Prostate gland (tissue), 2 donors: ENCODE results near the gene PEX16. TPM values are rescaled to one million over a fixed set of nuclear protein-coding genes. Genes with fewer than 3 reads are reported as not detected.
A peak's percentile ranks its signal among the peaks of the same experiment; 100 is the strongest.

Experiments
- DNase-seq: peaks from one replicate; pipeline ENCODE4 v3.0.0-alpha.2; 2019; ENCODE audit warnings: low spot score
- H3K27ac ChIP-seq, 2 donors: fragments of 200-600 bp; sonication (generic); 2 replicates each; pipeline ENCODE4 v1.5.1; 2017 to 2019
- H3K27me3 ChIP-seq: fragments of 200-600 bp; sonication (generic); replicated peaks from 2 replicates; pipeline ENCODE4 v1.5.1; 2019; ENCODE audit not compliant: insufficient read depth
- H3K36me3 ChIP-seq, 2 donors: fragments of 200-600 bp; sonication (generic); 1 replicate in 1 of 2; 2 replicates in 1 of 2; pipeline versions ENCODE4 v1.5.1 to v1.8.1; 2017 to 2019
- H3K4me1 ChIP-seq: fragments of 200-600 bp; sonication (generic); replicated peaks from 2 replicates; pipeline ENCODE4 v1.5.1; 2019
- H3K4me3 ChIP-seq, 2 donors: fragments of 200-600 bp; sonication (generic); 2 replicates each; pipeline ENCODE4 v1.5.1; 2017 to 2019
- H3K9me3 ChIP-seq: fragments of 200-600 bp; sonication (generic); 2 replicates; pipeline ENCODE4 v1.5.1; 2017
- POLR2A ChIP-seq: fragments of 450-650 bp; IDR thresholded peaks from one replicate; pipeline ENCODE4 v1.6.1; 2016; ENCODE audit warnings: antibody characterized with exemption, mild to moderate bottlenecking
- POLR2AphosphoS5 ChIP-seq: sonication (generic); formaldehyde crosslinking; IDR thresholded peaks from one replicate; pipeline ENCODE4 v1.6.1; 2017; ENCODE audit warnings: antibody characterized with exemption
- WGBS: methylation state at CpG from one replicate; pipeline ENCODE4 v1.1.5; 2018; 5-methylcytosine and 5-hydroxymethylcytosine counted together
- intact Hi-C: fragments of 100-400 bp; cut with DNase I; formaldehyde crosslinking; loops from one replicate; pipeline ENCODE4 v1.14.2; 2022
- total RNA-seq, 2 donors: library from RNA; depleted of rRNA; stranded (reverse); fragments of >200 nt; gene quantifications; one replicate each; pipeline ENCODE4 v1.1.0, GENCODE V29; 2016
- TF ChIP-seq, protein P1 (sequence below), 4 experiments: fragments of 200-600 bp in 2 of 4; fragments of 450-650 bp in 2 of 4; sonication (generic) in 2 of 4; IDR thresholded peaks; 1 replicate in 3 of 4; 2 replicates in 1 of 4; pipeline ENCODE4 v1.5.1; 2016 to 2019; ENCODE audit warnings: antibody characterized with exemption in 4 of 4, mild to moderate bottlenecking in 2 of 4, moderate library complexity in 2 of 4

Gene PEX16
- total RNA-seq, 2 donors from 2014 or later, result 31.8 to 35.4 TPM

- Histone ChIP-seq H3K4me1 (peaks cover 8% of the 10 kb centered on the region), H3K4me3 (no peak overlapping the region), H3K36me3 (no peaks in the 10 kb centered on the region), H3K27ac (no peak overlapping the region), H3K9me3 (no peaks in the 10 kb centered on the region), H3K27me3 (no peaks in the 10 kb centered on the region)
- WGBS, result 78% methylated on average over 6 of the region's 6 CpGs
- intact Hi-C loops, result no loop called here
- DNase-seq, result no peak
- TF ChIP-seq POLR2AphosphoS5, result no peak
- no peak for TF ChIP-seq POLR2A
- TF ChIP-seq, protein P1, sequence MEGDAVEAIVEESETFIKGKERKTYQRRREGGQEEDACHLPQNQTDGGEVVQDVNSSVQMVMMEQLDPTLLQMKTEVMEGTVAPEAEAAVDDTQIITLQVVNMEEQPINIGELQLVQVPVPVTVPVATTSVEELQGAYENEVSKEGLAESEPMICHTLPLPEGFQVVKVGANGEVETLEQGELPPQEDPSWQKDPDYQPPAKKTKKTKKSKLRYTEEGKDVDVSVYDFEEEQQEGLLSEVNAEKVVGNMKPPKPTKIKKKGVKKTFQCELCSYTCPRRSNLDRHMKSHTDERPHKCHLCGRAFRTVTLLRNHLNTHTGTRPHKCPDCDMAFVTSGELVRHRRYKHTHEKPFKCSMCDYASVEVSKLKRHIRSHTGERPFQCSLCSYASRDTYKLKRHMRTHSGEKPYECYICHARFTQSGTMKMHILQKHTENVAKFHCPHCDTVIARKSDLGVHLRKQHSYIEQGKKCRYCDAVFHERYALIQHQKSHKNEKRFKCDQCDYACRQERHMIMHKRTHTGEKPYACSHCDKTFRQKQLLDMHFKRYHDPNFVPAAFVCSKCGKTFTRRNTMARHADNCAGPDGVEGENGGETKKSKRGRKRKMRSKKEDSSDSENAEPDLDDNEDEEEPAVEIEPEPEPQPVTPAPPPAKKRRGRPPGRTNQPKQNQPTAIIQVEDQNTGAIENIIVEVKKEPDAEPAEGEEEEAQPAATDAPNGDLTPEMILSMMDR (IDR thresholded peaks at IDR 0.05), result no peak
Measured at GRCh38 chr11:45881708-45882368, 35.8 kb downstream of the PEX16 start.

GRCh38 chr11:45880772-45881570 lies 36.7 kb downstream of the PEX16 start:
- no peak for TF ChIP-seq POLR2AphosphoS5
- no peak for TF ChIP-seq POLR2A
- TF ChIP-seq, protein P1 (IDR thresholded peaks at IDR 0.05), result no peak
- 71% methylated on average over 14 of the region's 15 CpGs for WGBS
- no peaks in the 10 kb centered on the region for H3K36me3 ChIP-seq
- no peaks in the 10 kb centered on the region for H3K27me3 ChIP-seq
- no peak overlapping the region for H3K4me3 ChIP-seq
- no peak overlapping the region for H3K27ac ChIP-seq
- peaks cover 8% of the 10 kb centered on the region for H3K4me1 ChIP-seq
- intact Hi-C loops, result no loop called here
- no peaks in the 10 kb centered on the region for H3K9me3 ChIP-seq
- no peak for DNase-seq

GRCh38 chr11:45879803-45880686 lies 37.6 kb downstream of the PEX16 start:
- Histone ChIP-seq H3K4me1 (peaks cover 8% of the 10 kb centered on the region), H3K27ac (peak overlapping the region in 1 of 2 donors; percentile 20), H3K4me3 (no peak overlapping the region), H3K36me3 (no peaks in the 10 kb centered on the region), H3K27me3 (no peaks in the 10 kb centered on the region), H3K9me3 (no peaks in the 10 kb centered on the region)
- intact Hi-C loops, result no loop called here
- DNase-seq, result no peak
- 42% methylated on average over 7 of the region's 7 CpGs for WGBS
- TF ChIP-seq, protein P1 (IDR thresholded peaks at IDR 0.05), result no peak
- TF ChIP-seq POLR2A (no peak), POLR2AphosphoS5 (peak; percentile 46)

DNA sequence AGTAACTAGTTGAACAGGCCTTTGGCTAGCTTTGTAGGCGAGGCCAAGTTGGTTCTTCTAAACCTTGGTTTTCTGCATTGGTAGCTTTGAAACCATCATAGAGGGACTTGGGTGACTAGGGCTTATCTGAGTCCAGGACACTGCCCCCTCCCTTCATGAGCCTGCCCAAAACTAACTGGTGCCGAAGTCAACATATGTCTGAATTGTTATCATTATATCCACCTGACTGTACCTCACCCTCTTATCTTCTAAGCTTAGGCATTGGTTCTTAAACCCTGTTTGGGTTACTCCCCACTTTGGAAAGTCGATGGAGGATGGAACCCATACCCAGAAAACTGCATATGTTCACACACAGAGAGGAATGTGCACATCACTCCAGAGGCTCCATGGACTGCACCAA lies 39.8 kb downstream of the PEX16 start:
- WGBS, result 97% methylated on average over 3 of the region's 3 CpGs
- Histone ChIP-seq H3K27me3 (no peaks in the 10 kb centered on the region), H3K9me3 (no peaks in the 10 kb centered on the region), H3K27ac (no peak overlapping the region), H3K4me3 (no peak overlapping the region), H3K4me1 (peaks cover 8% of the 10 kb centered on the region), H3K36me3 (peaks cover 0 to 4% of the 10 kb centered on the region in 2 donors)
- DNase-seq, result no peak
- TF ChIP-seq POLR2AphosphoS5, result no peak
- TF ChIP-seq POLR2A, result no peak
- TF ChIP-seq, protein P1 (IDR thresholded peaks at IDR 0.05), result no peak
- intact Hi-C loops, result no loop called here
